Measurements from ENCODE around the gene RBMY1B. TPM values are rescaled to one million over a fixed set of nuclear protein-coding genes. Genes with fewer than 3 reads are reported as not detected.
"Not testable (repeated sequence)": the region's sequence is repeated elsewhere in the genome, so short reads cannot be mapped to it uniquely, and the experiment has no call there.

The RBMY1B gene
- polyA plus RNA-seq, 3 donors, result not detected

- H3K36me3 Mint-ChIP-seq; H3K4me3 ChIP-seq (replicated peaks in 1 of 3; ENCODE audit: low read depth in 2 of 3, low read length in 3 of 3); H3K4me2 ChIP-seq (replicated peaks; ENCODE audit: extremely low read depth, low read length, poor library complexity, severe bottlenecking); H3K27me3 ChIP-seq (ENCODE audit: control insufficient read depth in 2 of 2, insufficient read depth in 2 of 2, low read length in 2 of 2); H3K4me1 Mint-ChIP-seq; H4K20me1 ChIP-seq (ENCODE audit: insufficient read depth, low read length); H3K27ac ChIP-seq (ENCODE audit: low read depth in 1 of 2, low read length in 2 of 2); H3K4me3 Mint-ChIP-seq; H3K9me3 Mint-ChIP-seq; H3K27ac Mint-ChIP-seq; H3K27me3 Mint-ChIP-seq (ENCODE audit: low read depth in 3 of 3); H3K9me3 ChIP-seq (replicated peaks in 1 of 2; ENCODE audit: control insufficient read depth in 1 of 2, insufficient read depth in 1 of 2, low read length in 2 of 2); H3K36me3 ChIP-seq (replicated peaks in 1 of 2; ENCODE audit: control insufficient read depth in 1 of 2, insufficient read depth in 2 of 2, low read length in 2 of 2); H3K4me1 ChIP-seq (ENCODE audit: control insufficient read depth in 1 of 2, insufficient read depth in 2 of 2, low read length in 2 of 2); DNase-seq; H2AFZ ChIP-seq (ENCODE audit: insufficient read depth, low read depth, low read length, poor library complexity, severe bottlenecking); intact Hi-C loops (cut with micrococcal nuclease); H3K9ac ChIP-seq (ENCODE audit: insufficient read depth, low read length, poor library complexity, severe bottlenecking); H3K79me2 ChIP-seq (ENCODE audit: insufficient read depth, low read length): not testable (repeated sequence)
- WGBS (ENCODE audit: insufficient coverage), result no CpG with 5 or more reads among the region's 5 CpGs
Observed at GRCh38 chrY:21559316-21559984, 48.3 kb downstream of the RBMY1B start.

Other genes starting within 250 kb of the RBMY1B start
- gene RBMY1A1, start 23.5 kb downstream of the RBMY1B start, polyA plus RNA-seq, result not detected

Measured in CD14-positive monocyte (primary cell).